Measurements from ENCODE around the gene TSPAN11.

TSPAN11 gene

GRCh38 chr12:30989754-30990153, 63.2 kb downstream of the TSPAN11 start:
- Histone ChIP-seq H3K4me2 (ENCODE audit: low read depth, low read length, poor library complexity, severe bottlenecking) (no peak overlapping the region), H3K27me3 (ENCODE audit: low read length) (no peaks in the 10 kb centered on the region), H3F3A (ENCODE audit: insufficient read depth) (no peaks in the 10 kb centered on the region), H3K79me2 (ENCODE audit: insufficient read depth, low read length) (no peaks in the 10 kb centered on the region), H2AFZ (ENCODE audit: low read depth, low read length, severe bottlenecking) (no peak overlapping the region), H3K9me2 (replicated peaks; ENCODE audit: insufficient read depth, low read length) (no peaks in the 10 kb centered on the region), H3K36me3 (ENCODE audit: low read length) (no peaks in the 10 kb centered on the region), H4K20me1 (ENCODE audit: low read depth, low read length) (no peaks in the 10 kb centered on the region), H3K4me3 (ENCODE audit: insufficient read depth, low read length, poor library complexity, severe bottlenecking) (no peak overlapping the region), H3K9me3 (ENCODE audit: insufficient read depth, low read length) (no peaks in the 10 kb centered on the region), H3K27ac (ENCODE audit: low read depth, low read length) (no peak overlapping the region), H3K9ac (ENCODE audit: low read length) (no peak overlapping the region)
- TF ChIP-seq EZH2phosphoT487 (conservative IDR thresholded peaks at IDR 0.05; ENCODE audit: low read length), result no peak
- peak; percentile 48 for TF ChIP-seq CTCF (IDR thresholded peaks at IDR 0.05; ENCODE audit: insufficient read depth, low read length, poor library complexity, severe bottlenecking)

GRCh38 chr12:30990316-30990715, 63.8 kb downstream of the TSPAN11 start:
- TF ChIP-seq EZH2phosphoT487 (conservative IDR thresholded peaks at IDR 0.05; ENCODE audit: low read length) (no peak), CTCF (IDR thresholded peaks at IDR 0.05; ENCODE audit: insufficient read depth, low read length, poor library complexity, severe bottlenecking) (no peak)
- Histone ChIP-seq H3K27ac (ENCODE audit: low read depth, low read length) (no peak overlapping the region), H3K36me3 (ENCODE audit: low read length) (no peaks in the 10 kb centered on the region), H3K27me3 (ENCODE audit: low read length) (no peaks in the 10 kb centered on the region), H2AFZ (ENCODE audit: low read depth, low read length, severe bottlenecking) (no peak overlapping the region), H3K4me3 (ENCODE audit: insufficient read depth, low read length, poor library complexity, severe bottlenecking) (no peak overlapping the region), H4K20me1 (ENCODE audit: low read depth, low read length) (no peaks in the 10 kb centered on the region), H3F3A (ENCODE audit: insufficient read depth) (no peaks in the 10 kb centered on the region), H3K9me2 (replicated peaks; ENCODE audit: insufficient read depth, low read length) (no peaks in the 10 kb centered on the region), H3K9ac (ENCODE audit: low read length) (no peak overlapping the region), H3K9me3 (ENCODE audit: insufficient read depth, low read length) (no peaks in the 10 kb centered on the region), H3K79me2 (ENCODE audit: insufficient read depth, low read length) (no peaks in the 10 kb centered on the region), H3K4me2 (ENCODE audit: low read depth, low read length, poor library complexity, severe bottlenecking) (no peak overlapping the region)

- H3K36me3 ChIP-seq (ENCODE audit: low read length), result no peaks in the 10 kb centered on the region
- no peak overlapping the region for H3K4me2 ChIP-seq (ENCODE audit: low read depth, low read length, poor library complexity, severe bottlenecking)
- TF ChIP-seq CTCF (IDR thresholded peaks at IDR 0.05; ENCODE audit: insufficient read depth, low read length, poor library complexity, severe bottlenecking) (no peak), EZH2phosphoT487 (conservative IDR thresholded peaks at IDR 0.05; ENCODE audit: low read length) (no peak)
- H3K9me3 ChIP-seq (ENCODE audit: insufficient read depth, low read length), result no peaks in the 10 kb centered on the region
- no peaks in the 10 kb centered on the region for H3K9me2 ChIP-seq (replicated peaks; ENCODE audit: insufficient read depth, low read length)
- H3K27me3 ChIP-seq (ENCODE audit: low read length), result no peaks in the 10 kb centered on the region
- no peak overlapping the region for H3K9ac ChIP-seq (ENCODE audit: low read length)
- no peaks in the 10 kb centered on the region for H3K79me2 ChIP-seq (ENCODE audit: insufficient read depth, low read length)
- H2AFZ ChIP-seq (ENCODE audit: low read depth, low read length, severe bottlenecking), result no peak overlapping the region
- H3K4me3 ChIP-seq (ENCODE audit: insufficient read depth, low read length, poor library complexity, severe bottlenecking), result no peak overlapping the region
- no peaks in the 10 kb centered on the region for H4K20me1 ChIP-seq (ENCODE audit: low read depth, low read length)
- H3K27ac ChIP-seq (ENCODE audit: low read depth, low read length), result no peak overlapping the region
- no peaks in the 10 kb centered on the region for H3F3A ChIP-seq (ENCODE audit: insufficient read depth)
These were observed 64.2 kb downstream of the TSPAN11 start for GRCh38 chr12:30990776-30991175.

All from SU-DHL-6 (cell line).